DMS53 (cell line): ENCODE measurements around the gene RNF31.
A peak's percentile ranks its signal among the peaks of the same experiment; 100 is the strongest.

ENCODE experiments used
- DNase-seq: peaks from one replicate; lab custom pipeline; 2025; lab: John Stamatoyannopoulos, UW

Gene RNF31

GRCh38 chr14:24137529-24138395, 9.5 kb upstream of the RNF31 start:
- no peak for DNase-seq

- DNase-seq: no peak
Measured at GRCh38 chr14:24138396-24139271, 8.7 kb upstream of the RNF31 start.

GRCh38 chr14:24139272-24139934, 7.9 kb upstream of the RNF31 start:
- DNase-seq: peak; percentile 37

GRCh38 chr14:24141097-24141880, 6.0 kb upstream of the RNF31 start, which contains the start of gene EMC9:
Gene EMC9, minus strand, starts transcription at chr14:24141591. Its CDS starts 287 bp downstream, at chr14:24141304.
- DNase-seq: peak; percentile 99

GRCh38 chr14:24143511-24143910, 3.8 kb upstream of the RNF31 start:
- DNase-seq: no peak

GRCh38 chr14:24144451-24144850, 2.8 kb upstream of the RNF31 start:
- no peak for DNase-seq

GRCh38 chr14:24145219-24145618, 2.1 kb upstream of the RNF31 start:
- DNase-seq: no peak

GRCh38 chr14:24145690-24146452, 1.4 kb upstream of the RNF31 start:
- no peak for DNase-seq

- DNase-seq: peak; percentile 96
Measured at GRCh38 chr14:24146453-24146977, 783 bp upstream of the RNF31 start, which contains the start of gene PSME2. Gene PSME2, minus strand, starts transcription at chr14:24146610. Its CDS starts 29 bp downstream, at chr14:24146581.

GRCh38 chr14:24147761-24148428, 597 bp downstream of the RNF31 start:
- peak; percentile 59 for DNase-seq

- DNase-seq: no peak
Measured at GRCh38 chr14:24149302-24149969, 2.1 kb downstream of the RNF31 start.

- DNase-seq: no peak
Measured at GRCh38 chr14:24150061-24150460, 2.8 kb downstream of the RNF31 start.

- no peak for DNase-seq
Measured at GRCh38 chr14:24150567-24150966, 3.3 kb downstream of the RNF31 start.

GRCh38 chr14:24150993-24151392, 3.7 kb downstream of the RNF31 start:
- no peak for DNase-seq

- no peak for DNase-seq
Measured at GRCh38 chr14:24151404-24152080, 4.2 kb downstream of the RNF31 start.

GRCh38 chr14:24155100-24155499, 7.8 kb downstream of the RNF31 start:
- no peak for DNase-seq

GRCh38 chr14:24156840-24157239, 9.5 kb downstream of the RNF31 start:
- DNase-seq: no peak

- no peak for DNase-seq
Measured at GRCh38 chr14:24157331-24157730, 10.0 kb downstream of the RNF31 start.
